K562 (cell line): Measurements from ENCODE around the gene DDX39A. TPM values are rescaled to one million over a fixed set of nuclear protein-coding genes. Genes with fewer than 3 reads are reported as not detected.

Experiments used
- HIVEP1 ChIP-seq: fragments of 250-450 bp; sonication (Bioruptor Pico); IDR thresholded peaks from 2 replicates; pipeline ENCODE4 v1.4.0; 2020; ENCODE audit warnings: mild to moderate bottlenecking
- JUND ChIP-seq, 2 experiments: IDR thresholded peaks; 2 replicates in 1 of 2; 3 replicates in 1 of 2; pipeline ENCODE4 v1.6.1; 2011; ENCODE audit warnings: borderline replicate concordance in 2 of 2, low read depth in 2 of 2, low read length in 2 of 2, improper control_type of control experiment in 1 of 2, missing biosample characterization in 1 of 2, missing genetic modification characterization in 1 of 2, missing genetic modification reagents in 1 of 2
- NR2C2 ChIP-seq, 2 experiments: fragments of 200-800 bp in 1 of 2; sonication (Bioruptor generic) in 1 of 2; sonication (generic) in 1 of 2; formaldehyde crosslinking in 1 of 2; IDR thresholded peaks; 2 replicates each; pipeline versions ENCODE4 v1.6.1 to v1.8.0; 2016 to 2022; ENCODE audit warnings: mild to moderate bottlenecking in 1 of 2, missing compliant biosample characterization in 1 of 2, missing genetic modification characterization in 1 of 2, missing genetic modification reagents in 1 of 2
- POLR3A ChIP-seq: IDR thresholded peaks from 2 replicates; pipeline ENCODE4 v1.6.1; 2011; ENCODE audit warnings: borderline replicate concordance, mild to moderate bottlenecking, moderate library complexity; ENCODE audit not compliant: insufficient read length, insufficient read depth; ENCODE audit errors: extremely low read depth
- SUPT5H ChIP-seq: fragments of 450-650 bp; IDR thresholded peaks from 2 replicates; pipeline ENCODE4 v1.6.1; 2016
- ZBTB49 ChIP-seq: sonication (generic); formaldehyde crosslinking; IDR thresholded peaks from 2 replicates; pipeline ENCODE4 v1.8.0; 2022; ENCODE audit warnings: missing genetic modification reagents, mild to moderate bottlenecking, borderline replicate concordance
- ZNF124 ChIP-seq: sonication (generic); formaldehyde crosslinking; IDR thresholded peaks from 2 replicates; pipeline ENCODE4 v1.8.1; 2022; ENCODE audit warnings: missing genetic modification reagents
- ZNF217 ChIP-seq: sonication (generic); formaldehyde crosslinking; IDR thresholded peaks from 2 replicates; pipeline ENCODE4 v1.8.0; 2022; ENCODE audit warnings: mild to moderate bottlenecking, missing genetic modification reagents
- ZNF354B ChIP-seq: fragments of 250-450 bp; sonication (Bioruptor Pico); IDR thresholded peaks from 2 replicates; pipeline ENCODE4 v1.4.0; 2020
- ZNF699 ChIP-seq: fragments of 250-450 bp; sonication (Bioruptor Pico); IDR thresholded peaks from 2 replicates; pipeline ENCODE4 v1.8.0; 2021; ENCODE audit warnings: mild to moderate bottlenecking, moderate library complexity; ENCODE audit not compliant: insufficient replicate concordance
- polyA plus RNA-seq, 8 experiments: library from polyadenylated mRNA; depleted of rRNA in 4 of 8; stranded (reverse) in 5 of 8; unstranded in 3 of 8; fragments of >200 nt; fragmentation: Nextera tagmentation in 2 of 8; fragmentation: Illumina TruSeq in 1 of 8; extraction: Ambion mirVana in 2 of 8; extraction: Trizol in 1 of 8; gene quantifications; 2 replicates each; pipeline versions ENCODE4 v1.2.1 to v1.2.3, GENCODE V29; 2011 to 2014; ENCODE audit warnings: inconsistent platforms in 1 of 8, missing spikeins in 1 of 8
- total RNA-seq, 7 experiments: library from RNA; depleted of rRNA in 6 of 7; stranded (reverse); fragments of >200 nt in 6 of 7; fragmentation: Illumina TruSeq in 2 of 7; extraction: Trizol in 2 of 7; gene quantifications; 2 replicates each; pipeline versions ENCODE4 v1.2.1 to v1.2.3, GENCODE V29; 2011 to 2021; ENCODE audit warnings: low replicate concordance in 1 of 7
- TF ChIP-seq, protein P1 (sequence below): fragments of 250-450 bp; sonication (Bioruptor Pico); IDR thresholded peaks from 2 replicates; pipeline ENCODE4 v1.5.0; 2022; ENCODE audit warnings: mild to moderate bottlenecking
- TF ChIP-seq, protein P2 (sequence below): sonication (generic); formaldehyde crosslinking; IDR thresholded peaks from 2 replicates; pipeline ENCODE4 v1.8.1; 2023; ENCODE audit warnings: mild to moderate bottlenecking, missing genetic modification reagents, moderate library complexity
- TF ChIP-seq, protein P3 (sequence below): fragments of 450-650 bp; IDR thresholded peaks from 2 replicates; pipeline ENCODE4 v1.6.1; 2017; ENCODE audit warnings: mild to moderate bottlenecking, moderate library complexity
- TF ChIP-seq, protein P4 (sequence below): fragments of 250-450 bp; sonication (Bioruptor Pico); IDR thresholded peaks from 2 replicates; pipeline ENCODE4 v1.8.0; 2021; ENCODE audit warnings: borderline replicate concordance, mild to moderate bottlenecking, moderate library complexity; ENCODE audit not compliant: poor library complexity, severe bottlenecking
- TF ChIP-seq, protein P5 (sequence below): fragments of 450-650 bp; conservative IDR thresholded peaks from 2 replicates; pipeline ENCODE4 v1.6.1; 2016; ENCODE audit warnings: missing genetic modification characterization, low read depth, mild to moderate bottlenecking, control low read depth, missing compliant biosample characterization

DDX39A gene
- total and polyA plus RNA-seq, 9 of the 15 experiments (the other 6 are each of a cell fraction or from before 2014, with no cell fraction given), result 90.3 to 250 (median 188) TPM

- TF ChIP-seq, protein P1, sequence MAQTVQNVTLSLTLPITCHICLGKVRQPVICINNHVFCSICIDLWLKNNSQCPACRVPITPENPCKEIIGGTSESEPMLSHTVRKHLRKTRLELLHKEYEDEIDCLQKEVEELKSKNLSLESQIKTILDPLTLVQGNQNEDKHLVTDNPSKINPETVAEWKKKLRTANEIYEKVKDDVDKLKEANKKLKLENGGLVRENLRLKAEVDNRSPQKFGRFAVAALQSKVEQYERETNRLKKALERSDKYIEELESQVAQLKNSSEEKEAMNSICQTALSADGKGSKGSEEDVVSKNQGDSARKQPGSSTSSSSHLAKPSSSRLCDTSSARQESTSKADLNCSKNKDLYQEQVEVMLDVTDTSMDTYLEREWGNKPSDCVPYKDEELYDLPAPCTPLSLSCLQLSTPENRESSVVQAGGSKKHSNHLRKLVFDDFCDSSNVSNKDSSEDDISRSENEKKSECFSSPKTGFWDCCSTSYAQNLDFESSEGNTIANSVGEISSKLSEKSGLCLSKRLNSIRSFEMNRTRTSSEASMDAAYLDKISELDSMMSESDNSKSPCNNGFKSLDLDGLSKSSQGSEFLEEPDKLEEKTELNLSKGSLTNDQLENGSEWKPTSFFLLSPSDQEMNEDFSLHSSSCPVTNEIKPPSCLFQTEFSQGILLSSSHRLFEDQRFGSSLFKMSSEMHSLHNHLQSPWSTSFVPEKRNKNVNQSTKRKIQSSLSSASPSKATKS (CRISPR knock-in tag), result no peak
- no peak for TF ChIP-seq ZNF124 (CRISPR knock-in tag)
- TF ChIP-seq NR2C2 (CRISPR knock-in tag; IDR thresholded peaks at IDR 0.05), result no peak
- no peak for TF ChIP-seq NR2C2 (tag; IDR thresholded peaks at IDR 0.05)
- no peak for TF ChIP-seq HIVEP1 (CRISPR knock-in tag)
- TF ChIP-seq, protein P2, sequence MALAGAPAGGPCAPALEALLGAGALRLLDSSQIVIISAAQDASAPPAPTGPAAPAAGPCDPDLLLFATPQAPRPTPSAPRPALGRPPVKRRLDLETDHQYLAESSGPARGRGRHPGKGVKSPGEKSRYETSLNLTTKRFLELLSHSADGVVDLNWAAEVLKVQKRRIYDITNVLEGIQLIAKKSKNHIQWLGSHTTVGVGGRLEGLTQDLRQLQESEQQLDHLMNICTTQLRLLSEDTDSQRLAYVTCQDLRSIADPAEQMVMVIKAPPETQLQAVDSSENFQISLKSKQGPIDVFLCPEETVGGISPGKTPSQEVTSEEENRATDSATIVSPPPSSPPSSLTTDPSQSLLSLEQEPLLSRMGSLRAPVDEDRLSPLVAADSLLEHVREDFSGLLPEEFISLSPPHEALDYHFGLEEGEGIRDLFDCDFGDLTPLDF (CRISPR knock-in tag), result no peak
- TF ChIP-seq SUPT5H, result no peak
- TF ChIP-seq, protein P3, sequence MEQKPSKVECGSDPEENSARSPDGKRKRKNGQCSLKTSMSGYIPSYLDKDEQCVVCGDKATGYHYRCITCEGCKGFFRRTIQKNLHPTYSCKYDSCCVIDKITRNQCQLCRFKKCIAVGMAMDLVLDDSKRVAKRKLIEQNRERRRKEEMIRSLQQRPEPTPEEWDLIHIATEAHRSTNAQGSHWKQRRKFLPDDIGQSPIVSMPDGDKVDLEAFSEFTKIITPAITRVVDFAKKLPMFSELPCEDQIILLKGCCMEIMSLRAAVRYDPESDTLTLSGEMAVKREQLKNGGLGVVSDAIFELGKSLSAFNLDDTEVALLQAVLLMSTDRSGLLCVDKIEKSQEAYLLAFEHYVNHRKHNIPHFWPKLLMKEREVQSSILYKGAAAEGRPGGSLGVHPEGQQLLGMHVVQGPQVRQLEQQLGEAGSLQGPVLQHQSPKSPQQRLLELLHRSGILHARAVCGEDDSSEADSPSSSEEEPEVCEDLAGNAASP, result no peak
- no peak for TF ChIP-seq ZNF217 (CRISPR knock-in tag)
- TF ChIP-seq JUND (IDR thresholded peaks at IDR 0.05; ENCODE audit: borderline replicate concordance, low read depth, low read length), result peak; percentile 66; the same call in 1 of the 2 replicates
- TF ChIP-seq JUND (tag; IDR thresholded peaks at IDR 0.05; ENCODE audit: borderline replicate concordance, low read depth, low read length), result peak; percentile 66; the same call in 1 of the 3 replicates
- TF ChIP-seq ZBTB49 (CRISPR knock-in tag), result no peak
- TF ChIP-seq, protein P4, sequence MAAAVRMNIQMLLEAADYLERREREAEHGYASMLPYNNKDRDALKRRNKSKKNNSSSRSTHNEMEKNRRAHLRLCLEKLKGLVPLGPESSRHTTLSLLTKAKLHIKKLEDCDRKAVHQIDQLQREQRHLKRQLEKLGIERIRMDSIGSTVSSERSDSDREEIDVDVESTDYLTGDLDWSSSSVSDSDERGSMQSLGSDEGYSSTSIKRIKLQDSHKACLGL (CRISPR knock-in tag), result no peak
- TF ChIP-seq ZNF699, result no peak
- TF ChIP-seq, protein P5, sequence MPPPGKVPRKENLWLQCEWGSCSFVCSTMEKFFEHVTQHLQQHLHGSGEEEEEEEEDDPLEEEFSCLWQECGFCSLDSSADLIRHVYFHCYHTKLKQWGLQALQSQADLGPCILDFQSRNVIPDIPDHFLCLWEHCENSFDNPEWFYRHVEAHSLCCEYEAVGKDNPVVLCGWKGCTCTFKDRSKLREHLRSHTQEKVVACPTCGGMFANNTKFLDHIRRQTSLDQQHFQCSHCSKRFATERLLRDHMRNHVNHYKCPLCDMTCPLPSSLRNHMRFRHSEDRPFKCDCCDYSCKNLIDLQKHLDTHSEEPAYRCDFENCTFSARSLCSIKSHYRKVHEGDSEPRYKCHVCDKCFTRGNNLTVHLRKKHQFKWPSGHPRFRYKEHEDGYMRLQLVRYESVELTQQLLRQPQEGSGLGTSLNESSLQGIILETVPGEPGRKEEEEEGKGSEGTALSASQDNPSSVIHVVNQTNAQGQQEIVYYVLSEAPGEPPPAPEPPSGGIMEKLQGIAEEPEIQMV (tag), result no peak
- no peak for TF ChIP-seq POLR3A
- no peak for TF ChIP-seq ZNF354B (CRISPR knock-in tag)
Measured at GRCh38 chr19:14425696-14426138, 6.6 kb upstream of the DDX39A start (continued).
